ENCODE measurements around the gene C8B.

DNA sequence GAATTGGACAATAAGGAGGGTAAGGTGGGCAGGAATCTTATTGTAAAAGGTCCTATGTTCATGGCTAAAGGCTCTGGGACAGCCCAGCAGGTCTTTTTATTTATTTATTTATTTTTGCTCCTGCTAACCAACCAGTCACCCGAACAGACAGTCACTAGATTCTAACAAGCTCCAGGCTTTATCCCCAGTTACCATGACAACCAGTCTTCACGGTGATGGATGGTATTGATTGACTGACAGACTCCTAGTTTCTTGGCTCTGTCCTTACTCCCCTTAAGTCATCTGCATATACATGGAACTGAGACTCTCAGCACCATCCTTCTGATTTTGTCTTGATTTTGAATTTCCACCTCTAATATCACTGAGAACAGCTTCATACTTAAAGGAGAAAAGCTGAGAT lies 66.9 kb downstream of the C8B start:
- TF ChIP-seq CTCF (IDR thresholded peaks at IDR 0.05) (no peak), POLR2A (IDR thresholded peaks at IDR 0.05) (no peak), EP300 (IDR thresholded peaks at IDR 0.05) (no peak)

Data from tibial nerve (tissue), 4 donors.